A549 (cell line): Measurements from ENCODE around the gene ABCB8. TPM values are rescaled to one million over a fixed set of nuclear protein-coding genes. Genes with fewer than 3 reads are reported as not detected.

Experiments
- ATAC-seq, 2 experiments: fragments of 200-7000 bp in 1 of 2; fragments of >200 bp in 1 of 2; cut with Nextera tagmentation in 1 of 2; cut with Tn5 transposase in 1 of 2; 3 replicates each; pipeline versions ENCODE4 v1.8.0 to v1.9.1; 2018 to 2020; ENCODE audit warnings: mild to moderate bottlenecking in 1 of 2, moderate library complexity in 1 of 2
- CTCF ChIA-PET: fragments of 300-600 bp; sonication (Branson Sonifier 250); formaldehyde crosslinking; extraction: SDS; loops from one replicate; lab custom pipeline; 2021; ENCODE audit warnings: antibody characterized with exemption, inconsistent platforms; lab: Yijun Ruan, JAX
- POLR2A ChIA-PET: fragments of 350-600 bp; formaldehyde crosslinking; extraction: SDS; loops from one replicate; lab custom pipeline; 2021; ENCODE audit warnings: antibody characterized with exemption, inconsistent platforms; lab: Yijun Ruan, JAX
- DNase-seq, 2 experiments: peaks; one replicate each; pipeline versions ENCODE4 v3.0.0 to v3.0.0-alpha.2; 2011 to 2016; ENCODE audit warnings: low read depth in 1 of 2, low spot score in 1 of 2
- FAIRE-seq: peaks from 2 replicates; lab custom pipeline; 2011; peaks lifted over from hg19 to GRCh38; lab: Jason Lieb, UNC
- H3K27ac ChIP-seq, 2 experiments: fragments of >200 bp; sonication (Bioruptor Twin); formaldehyde crosslinking; 3 replicates each; pipeline ENCODE4 v1.5.1; 2016 to 2017
- H3K4me1 ChIP-seq: fragments of >200 bp; sonication (Bioruptor Twin); formaldehyde crosslinking; 3 replicates; pipeline ENCODE4 v1.6.1; 2016
- H3K4me2 ChIP-seq: fragments of >200 bp; sonication (Bioruptor Twin); formaldehyde crosslinking; 3 replicates; pipeline ENCODE4 v1.6.1; 2016
- H3K4me3 ChIP-seq: fragments of >200 bp; sonication (Bioruptor Twin); formaldehyde crosslinking; 3 replicates; pipeline ENCODE4 v1.5.1; 2016
- H3K9me3 ChIP-seq: fragments of >200 bp; sonication (Bioruptor Twin); formaldehyde crosslinking; 3 replicates; pipeline ENCODE4 v1.6.1; 2016
- BHLHE40 ChIP-seq: IDR thresholded peaks from 2 replicates; pipeline ENCODE4 v1.6.1; 2012; ENCODE audit warnings: low read depth, low read length, inconsistent platforms
- CBX2 ChIP-seq: fragments of 200-600 bp; sonication (generic); IDR thresholded peaks from 2 replicates; pipeline ENCODE4 v1.6.1; 2016; ENCODE audit warnings: low read depth, mild to moderate bottlenecking, borderline replicate concordance
- CHD2 ChIP-seq: fragments of 150-350 bp; IDR thresholded peaks from 2 replicates; pipeline ENCODE4 v1.6.1; 2014; ENCODE audit warnings: low read length; ENCODE audit not compliant: partially characterized antibody
- CHD4 ChIP-seq: fragments of 200-600 bp; sonication (generic); IDR thresholded peaks from 2 replicates; pipeline ENCODE4 v1.6.1; 2016; ENCODE audit warnings: antibody characterized with exemption, mild to moderate bottlenecking, borderline replicate concordance
- CTCF ChIP-seq: fragments of >200 bp; sonication (Bioruptor Twin); formaldehyde crosslinking; IDR thresholded peaks from 3 replicates; pipeline ENCODE4 v1.5.1; 2016
- EHMT2 ChIP-seq: fragments of 200-600 bp; sonication (generic); IDR thresholded peaks from 2 replicates; pipeline ENCODE4 v1.6.1; 2016; ENCODE audit warnings: antibody characterized with exemption, low read depth, mild to moderate bottlenecking, moderate library complexity
- ELK1 ChIP-seq: fragments of 150-350 bp; IDR thresholded peaks from 2 replicates; pipeline ENCODE4 v1.6.1; 2014; ENCODE audit warnings: low read depth, mild to moderate bottlenecking, low read length
- EP300 ChIP-seq, 2 experiments: fragments of >200 bp; sonication (Bioruptor Twin); formaldehyde crosslinking; IDR thresholded peaks; 2 replicates in 1 of 2; 3 replicates in 1 of 2; pipeline ENCODE4 v1.6.1; 2016 to 2017
- HDAC2 ChIP-seq: fragments of 200-600 bp; sonication (generic); IDR thresholded peaks from 2 replicates; pipeline ENCODE4 v1.6.1; 2016
- HEYL ChIP-seq: fragments of 250-450 bp; sonication (Bioruptor Pico); IDR thresholded peaks from 2 replicates; pipeline ENCODE4 v1.8.0; 2021; ENCODE audit warnings: mild to moderate bottlenecking, moderate library complexity
- HMGXB4 ChIP-seq: fragments of 250-450 bp; sonication (Bioruptor Pico); IDR thresholded peaks from 2 replicates; pipeline ENCODE4 v1.5.0; 2021; ENCODE audit warnings: mild to moderate bottlenecking, moderate library complexity, borderline replicate concordance
- HOXA7 ChIP-seq: fragments of 250-450 bp; sonication (Bioruptor Pico); IDR thresholded peaks from 2 replicates; pipeline ENCODE4 v1.5.0; 2020; ENCODE audit warnings: mild to moderate bottlenecking, moderate library complexity
- HOXB5 ChIP-seq: fragments of 250-450 bp; sonication (Bioruptor Pico); IDR thresholded peaks from 2 replicates; pipeline ENCODE4 v1.5.0; 2020; ENCODE audit warnings: mild to moderate bottlenecking, moderate library complexity
- JUN ChIP-seq, 2 experiments: fragments of >200 bp; sonication (Bioruptor Twin); formaldehyde crosslinking; IDR thresholded peaks; 2 replicates in 1 of 2; 3 replicates in 1 of 2; pipeline ENCODE4 v1.6.1; 2016 to 2017
- NR3C1 ChIP-seq: fragments of >200 bp; sonication (Bioruptor Twin); formaldehyde crosslinking; IDR thresholded peaks from 3 replicates; pipeline ENCODE4 v1.6.1; 2017
- RCOR1 ChIP-seq: fragments of 150-350 bp; IDR thresholded peaks from 2 replicates; pipeline ENCODE4 v1.6.1; 2014; ENCODE audit warnings: antibody characterized with exemption, low read length, low read depth
- REST ChIP-seq: fragments of 200-600 bp; sonication (generic); IDR thresholded peaks from 2 replicates; pipeline ENCODE4 v1.6.1; 2016; ENCODE audit warnings: antibody characterized with exemption, mild to moderate bottlenecking, moderate library complexity
- RFX5 ChIP-seq: fragments of 450-650 bp; IDR thresholded peaks from 2 replicates; pipeline ENCODE4 v1.7.1; 2014; ENCODE audit warnings: antibody characterized with exemption, mild to moderate bottlenecking, moderate library complexity
- SREBF2 ChIP-seq: fragments of 450-650 bp; IDR thresholded peaks from 2 replicates; pipeline ENCODE4 v1.6.1; 2014; ENCODE audit warnings: mild to moderate bottlenecking, moderate library complexity
- TFCP2L1 ChIP-seq: fragments of 250-450 bp; sonication (Bioruptor Pico); IDR thresholded peaks from 2 replicates; pipeline ENCODE4 v1.5.0; 2021; ENCODE audit warnings: mild to moderate bottlenecking
- TP53 ChIP-seq: fragments of 250-450 bp; sonication (Bioruptor Pico); IDR thresholded peaks from 2 replicates; pipeline ENCODE4 v1.5.0; 2021; ENCODE audit warnings: mild to moderate bottlenecking, moderate library complexity
- USF2 ChIP-seq: fragments of 450-650 bp; IDR thresholded peaks from 2 replicates; pipeline ENCODE4 v1.6.1; 2014; ENCODE audit warnings: antibody characterized with exemption
- ZFP36 ChIP-seq: fragments of 450-650 bp; IDR thresholded peaks from 2 replicates; pipeline ENCODE4 v1.6.1; 2014; ENCODE audit warnings: borderline replicate concordance; ENCODE audit not compliant: partially characterized antibody
- WGBS: methylation state at CpG from one replicate; pipeline ENCODE4 v1.1.6; 2017; ENCODE audit errors: missing lambda C conversion rate; 5-methylcytosine and 5-hydroxymethylcytosine counted together
- polyA plus RNA-seq, 4 experiments: library from polyadenylated mRNA; depleted of rRNA in 3 of 4; stranded (reverse); fragments of >200 nt; fragmentation: RNase III in 1 of 4; extraction: RNeasy Plus Mini Kit Qiagen cat#74134 plus additional on column Dnase treatment in 1 of 4; gene quantifications; 2 replicates in 3 of 4; 3 replicates in 1 of 4; pipeline ENCODE4 v1.2.3, GENCODE V29; 2011 to 2017

ABCB8 gene
- polyA plus RNA-seq, 2 of the 4 experiments (the other 2 are of a cell fraction): 19.6 to 41.1 TPM

- POLR2A ChIA-PET: interaction anchor here (0.6 to 2.2 kb wide), 4 partner anchors 14 to 86 kb away, joined by 3 to 20 read pairs (median 12); partner anchors contain the start of genes AGAP3 and FASTK
- CTCF ChIA-PET: interaction anchor here (1.3 to 5.7 kb wide), 11 partner anchors 11 to 165 kb away, joined by 3 to 64 read pairs (median 7); partner anchors contain the start of genes ABCB8 and AGAP3
- ATAC-seq (no peak), DNase-seq (peak in 1 of 2 experiments; percentile 51), FAIRE-seq (no peak)
- H3K4me3 ChIP-seq: peak overlapping the region; percentile 86
- H3K4me1 ChIP-seq: peaks cover 37% of the 10 kb centered on the region
- peak overlapping the region; percentile 99 for H3K27ac ChIP-seq
- no peaks in the 10 kb centered on the region for H3K9me3 ChIP-seq
- TF ChIP-seq SREBF2 (no peak), USF2 (no peak), JUN (IDR thresholded peaks at IDR 0.05) (peak in 1 of 2 experiments; percentile 28; a peak in 1 of 5 replicates), HEYL (no peak), HOXA7 (CRISPR knock-in tag) (no peak), EHMT2 (no peak), RFX5 (no peak)
- H3K4me2 ChIP-seq: peak overlapping the region; percentile 92
- WGBS: 5% methylated on average over 5 of the region's 11 CpGs
These were observed 34.9 kb downstream of the ABCB8 start for GRCh38 chr7:151063212-151063561.

- ChIA-PET CTCF (interaction anchor here (5.3 to 5.7 kb wide), 2 partner anchors 10 to 23 kb away, joined by 32 to 64 read pairs; partner anchors contain the start of gene AGAP3), POLR2A (no interaction called here)
- no peak for FAIRE-seq
These were observed 36.2 kb downstream of the ABCB8 start for GRCh38 chr7:151064454-151064853.

More at GRCh38 chr7:151064454-151064853, 36.2 kb downstream of the ABCB8 start:
- 97% methylated on average over 18 of the region's 18 CpGs for WGBS
- H3K4me3 ChIP-seq: no peak overlapping the region
- H3K4me1 ChIP-seq: peaks cover 29% of the 10 kb centered on the region
- H3K27ac ChIP-seq: peak overlapping the region in 1 of 2 experiments; percentile 99; a peak in 3 of 6 replicates
- no peak overlapping the region for H3K4me2 ChIP-seq
- H3K9me3 ChIP-seq: no peaks in the 10 kb centered on the region
- TF ChIP-seq CHD2: no peak
- no peak for TF ChIP-seq HDAC2
- TF ChIP-seq CHD4: no peak
- TF ChIP-seq CBX2: no peak
- no peak for TF ChIP-seq TFCP2L1
- TF ChIP-seq RCOR1: no peak
- TF ChIP-seq REST: no peak
- no peak for TF ChIP-seq HOXA7 (CRISPR knock-in tag)
- TF ChIP-seq HMGXB4 (CRISPR knock-in tag): no peak
- no peak for TF ChIP-seq NR3C1
- no peak for TF ChIP-seq HOXB5 (CRISPR knock-in tag)
- TF ChIP-seq BHLHE40: no peak
- TF ChIP-seq ELK1: no peak
- TF ChIP-seq SREBF2: no peak
- TF ChIP-seq HEYL: no peak
- no peak for TF ChIP-seq EP300 (IDR thresholded peaks at IDR 0.05)
- no peak for TF ChIP-seq TP53 (CRISPR knock-in tag)
- TF ChIP-seq CTCF: no peak
- no peak for TF ChIP-seq ZFP36
- DNase-seq (no peak), ATAC-seq (no peak)
